ENCODE results near the gene TTC39B.

DNA sequence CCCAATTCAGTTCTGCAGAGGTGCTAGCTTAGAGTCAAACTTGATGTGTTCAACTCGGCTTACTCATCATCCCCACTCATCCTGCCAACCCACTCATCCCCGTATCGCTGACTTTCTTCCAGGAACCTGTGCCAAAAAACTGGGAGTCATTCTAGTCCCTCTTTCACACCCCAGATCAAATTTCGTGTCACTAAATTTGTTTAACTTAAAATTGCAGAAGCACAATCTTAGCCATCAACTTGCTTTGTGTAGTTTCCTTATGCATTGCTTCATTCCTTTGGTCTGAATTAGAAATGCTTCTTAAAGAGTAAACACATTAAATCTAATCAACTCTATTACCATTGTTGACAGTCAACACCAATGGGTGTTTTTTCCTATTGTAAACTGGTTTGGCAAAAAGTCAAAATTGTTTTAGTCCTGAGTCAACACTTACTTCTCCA is 162.4 kb downstream of the TTC39B start:
- TF ChIP-seq, protein P1, sequence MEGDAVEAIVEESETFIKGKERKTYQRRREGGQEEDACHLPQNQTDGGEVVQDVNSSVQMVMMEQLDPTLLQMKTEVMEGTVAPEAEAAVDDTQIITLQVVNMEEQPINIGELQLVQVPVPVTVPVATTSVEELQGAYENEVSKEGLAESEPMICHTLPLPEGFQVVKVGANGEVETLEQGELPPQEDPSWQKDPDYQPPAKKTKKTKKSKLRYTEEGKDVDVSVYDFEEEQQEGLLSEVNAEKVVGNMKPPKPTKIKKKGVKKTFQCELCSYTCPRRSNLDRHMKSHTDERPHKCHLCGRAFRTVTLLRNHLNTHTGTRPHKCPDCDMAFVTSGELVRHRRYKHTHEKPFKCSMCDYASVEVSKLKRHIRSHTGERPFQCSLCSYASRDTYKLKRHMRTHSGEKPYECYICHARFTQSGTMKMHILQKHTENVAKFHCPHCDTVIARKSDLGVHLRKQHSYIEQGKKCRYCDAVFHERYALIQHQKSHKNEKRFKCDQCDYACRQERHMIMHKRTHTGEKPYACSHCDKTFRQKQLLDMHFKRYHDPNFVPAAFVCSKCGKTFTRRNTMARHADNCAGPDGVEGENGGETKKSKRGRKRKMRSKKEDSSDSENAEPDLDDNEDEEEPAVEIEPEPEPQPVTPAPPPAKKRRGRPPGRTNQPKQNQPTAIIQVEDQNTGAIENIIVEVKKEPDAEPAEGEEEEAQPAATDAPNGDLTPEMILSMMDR (IDR thresholded peaks at IDR 0.05; ENCODE audit: low read depth, low read length, missing input control): no peak
- TF ChIP-seq, protein P2, sequence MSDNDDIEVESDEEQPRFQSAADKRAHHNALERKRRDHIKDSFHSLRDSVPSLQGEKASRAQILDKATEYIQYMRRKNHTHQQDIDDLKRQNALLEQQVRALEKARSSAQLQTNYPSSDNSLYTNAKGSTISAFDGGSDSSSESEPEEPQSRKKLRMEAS (IDR thresholded peaks at IDR 0.05): no peak
- TF ChIP-seq SP1 (IDR thresholded peaks at IDR 0.05) (no peak), JUND (IDR thresholded peaks at IDR 0.05) (no peak), RAD21 (IDR thresholded peaks at IDR 0.05) (no peak), FOXA1 (IDR thresholded peaks at IDR 0.05) (no peak), YY1 (IDR thresholded peaks at IDR 0.05) (no peak), TAF1 (conservative IDR thresholded peaks at IDR 0.05) (no peak), GABPA (IDR thresholded peaks at IDR 0.05 in 1 of 2, conservative IDR thresholded peaks at IDR 0.05 in 1 of 2) (no peak), EGR1 (IDR thresholded peaks at IDR 0.05; ENCODE audit: low read depth in 2 of 2) (no peak)
- TF ChIP-seq, protein P3, sequence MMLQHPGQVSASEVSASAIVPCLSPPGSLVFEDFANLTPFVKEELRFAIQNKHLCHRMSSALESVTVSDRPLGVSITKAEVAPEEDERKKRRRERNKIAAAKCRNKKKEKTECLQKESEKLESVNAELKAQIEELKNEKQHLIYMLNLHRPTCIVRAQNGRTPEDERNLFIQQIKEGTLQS (IDR thresholded peaks at IDR 0.05): no peak
- TF ChIP-seq, protein P4, sequence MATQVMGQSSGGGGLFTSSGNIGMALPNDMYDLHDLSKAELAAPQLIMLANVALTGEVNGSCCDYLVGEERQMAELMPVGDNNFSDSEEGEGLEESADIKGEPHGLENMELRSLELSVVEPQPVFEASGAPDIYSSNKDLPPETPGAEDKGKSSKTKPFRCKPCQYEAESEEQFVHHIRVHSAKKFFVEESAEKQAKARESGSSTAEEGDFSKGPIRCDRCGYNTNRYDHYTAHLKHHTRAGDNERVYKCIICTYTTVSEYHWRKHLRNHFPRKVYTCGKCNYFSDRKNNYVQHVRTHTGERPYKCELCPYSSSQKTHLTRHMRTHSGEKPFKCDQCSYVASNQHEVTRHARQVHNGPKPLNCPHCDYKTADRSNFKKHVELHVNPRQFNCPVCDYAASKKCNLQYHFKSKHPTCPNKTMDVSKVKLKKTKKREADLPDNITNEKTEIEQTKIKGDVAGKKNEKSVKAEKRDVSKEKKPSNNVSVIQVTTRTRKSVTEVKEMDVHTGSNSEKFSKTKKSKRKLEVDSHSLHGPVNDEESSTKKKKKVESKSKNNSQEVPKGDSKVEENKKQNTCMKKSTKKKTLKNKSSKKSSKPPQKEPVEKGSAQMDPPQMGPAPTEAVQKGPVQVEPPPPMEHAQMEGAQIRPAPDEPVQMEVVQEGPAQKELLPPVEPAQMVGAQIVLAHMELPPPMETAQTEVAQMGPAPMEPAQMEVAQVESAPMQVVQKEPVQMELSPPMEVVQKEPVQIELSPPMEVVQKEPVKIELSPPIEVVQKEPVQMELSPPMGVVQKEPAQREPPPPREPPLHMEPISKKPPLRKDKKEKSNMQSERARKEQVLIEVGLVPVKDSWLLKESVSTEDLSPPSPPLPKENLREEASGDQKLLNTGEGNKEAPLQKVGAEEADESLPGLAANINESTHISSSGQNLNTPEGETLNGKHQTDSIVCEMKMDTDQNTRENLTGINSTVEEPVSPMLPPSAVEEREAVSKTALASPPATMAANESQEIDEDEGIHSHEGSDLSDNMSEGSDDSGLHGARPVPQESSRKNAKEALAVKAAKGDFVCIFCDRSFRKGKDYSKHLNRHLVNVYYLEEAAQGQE (IDR thresholded peaks at IDR 0.05): no peak
